K562 (cell line): Measurements from ENCODE around the gene LRRC14B. TPM values are rescaled to one million over a fixed set of nuclear protein-coding genes. Genes with fewer than 3 reads are reported as not detected.

ENCODE experiments used
- ATAC-seq: fragments of 200-7000 bp; cut with Tn5 transposase; 3 replicates; pipeline ENCODE4 v1.9.1; 2020; ENCODE audit warnings: moderate library complexity
- BruUV-seq: library from RNA; stranded (reverse); fragments of 400-500 nt; replicated peaks from 2 replicates; lab custom pipeline; 2021; lab: Mats Ljungman, UMichigan
- CTCF ChIA-PET: fragments of 300-600 bp; formaldehyde crosslinking; extraction: SDS; loops from one replicate; lab custom pipeline; 2021; ENCODE audit warnings: low intra/inter-chr PET ratio; lab: Yijun Ruan, JAX
- POLR2A ChIA-PET: fragments of 300-600, 350-650 bp; sonication (Branson Sonifier 250); formaldehyde crosslinking; extraction: SDS; loops from one replicate; lab custom pipeline; 2021; ENCODE audit warnings: antibody characterized with exemption, inconsistent platforms; lab: Yijun Ruan, JAX
- DNase-seq, 4 experiments: peaks; one replicate each; pipeline versions ENCODE4 v3.0.0 to v3.0.0-alpha.2; 2011 to 2018; ENCODE audit warnings: low spot score in 3 of 4, mixed read lengths in 3 of 4; ENCODE audit errors: extremely low read depth in 1 of 4
- FAIRE-seq: peaks from 2 replicates; lab custom pipeline; 2011; peaks lifted over from hg19 to GRCh38; lab: Jason Lieb, UNC
- H2AFZ ChIP-seq: 2 replicates; pipeline ENCODE4 v1.6.0; 2011; ENCODE audit warnings: low read depth, low read length, control low read depth, inconsistent platforms
- H3K27ac ChIP-seq: fragments of 200-600 bp; 3 replicates; pipeline ENCODE4 v1.8.0; 2011; ENCODE audit warnings: low read depth, mild to moderate bottlenecking, control low read depth, inconsistent platforms, low read length, moderate library complexity, mixed read lengths; ENCODE audit errors: extremely low read depth
- H3K27me3 ChIP-seq, 2 experiments: fragments of 300-600 bp in 1 of 2; 2 replicates in 1 of 2; 3 replicates in 1 of 2; pipeline versions ENCODE4 v1.6.0 to v1.8.0; 2011; ENCODE audit warnings: inconsistent platforms in 2 of 2, low read length in 2 of 2, mild to moderate bottlenecking in 1 of 2, mixed read lengths in 1 of 2, moderate library complexity in 1 of 2; ENCODE audit not compliant: control insufficient read depth in 2 of 2, insufficient read depth in 2 of 2
- H3K36me3 ChIP-seq: fragments of 300-600 bp; 3 replicates; pipeline ENCODE4 v1.8.0; 2011; ENCODE audit warnings: mild to moderate bottlenecking, low read length, inconsistent platforms; ENCODE audit not compliant: control insufficient read depth, insufficient read depth
- H3K4me1 ChIP-seq, 2 experiments: fragments of 200-600 bp in 1 of 2; replicated peaks in 1 of 2; 2 replicates in 1 of 2; 3 replicates in 1 of 2; pipeline versions ENCODE4 v1.5.1 to v1.8.0; 2011; ENCODE audit warnings: inconsistent platforms in 2 of 2, low read length in 2 of 2, mild to moderate bottlenecking in 1 of 2, mixed read lengths in 1 of 2, moderate library complexity in 1 of 2; ENCODE audit not compliant: control insufficient read depth in 2 of 2, insufficient read depth in 2 of 2
- H3K4me2 ChIP-seq: 2 replicates; pipeline ENCODE4 v1.6.1; 2011; ENCODE audit warnings: low read length, control low read depth, inconsistent platforms, mixed read lengths; ENCODE audit not compliant: insufficient read depth
- H3K4me3 ChIP-seq: fragments of 200-600 bp; sonication (generic), shearing (Covaris generic); 2 replicates; pipeline ENCODE4 v1.5.1; 2016; ENCODE audit warnings: control low read depth, inconsistent platforms
- H3K79me2 ChIP-seq: fragments of 200-600 bp; 3 replicates; pipeline ENCODE4 v1.8.0; 2011; ENCODE audit warnings: low read length, inconsistent platforms; ENCODE audit not compliant: control insufficient read depth, insufficient read depth
- H3K9ac ChIP-seq, 2 experiments: 2 replicates each; pipeline versions ENCODE4 v1.6.0 to v1.6.1; 2011; ENCODE audit warnings: low read depth in 2 of 2, low read length in 2 of 2, control low read depth in 1 of 2, inconsistent platforms in 1 of 2, mild to moderate bottlenecking in 1 of 2, mixed read lengths in 1 of 2; ENCODE audit not compliant: insufficient read depth in 1 of 2
- H3K9me1 ChIP-seq: one replicate; pipeline ENCODE4 v1.6.0; 2011; ENCODE audit warnings: inconsistent platforms, mild to moderate bottlenecking, low read length, moderate library complexity; ENCODE audit not compliant: control insufficient read depth, insufficient read depth
- H3K9me3 ChIP-seq: replicated peaks from 2 replicates; pipeline ENCODE4 v1.5.1; 2011; ENCODE audit warnings: low read depth, low read length, inconsistent platforms; ENCODE audit not compliant: control insufficient read depth, insufficient read depth
- H4K20me1 ChIP-seq: replicated peaks from 2 replicates; pipeline ENCODE4 v1.6.1; 2011; ENCODE audit warnings: low read length, inconsistent platforms, mixed read lengths; ENCODE audit not compliant: control insufficient read depth, insufficient read depth
- BACH1 ChIP-seq: fragments of 200-800 bp; sonication (Bioruptor generic); IDR thresholded peaks from 2 replicates; pipeline ENCODE4 v1.6.1; 2016; ENCODE audit warnings: missing genetic modification characterization, missing compliant biosample characterization
- ELF2 ChIP-seq: fragments of 250-450 bp; sonication (Bioruptor Pico); IDR thresholded peaks from 2 replicates; pipeline ENCODE4 v1.5.0; 2021; ENCODE audit warnings: mild to moderate bottlenecking
- EP400 ChIP-seq: fragments of 450-650 bp; IDR thresholded peaks from 2 replicates; pipeline ENCODE4 v1.6.1; 2017; ENCODE audit warnings: antibody characterized with exemption, mild to moderate bottlenecking, moderate library complexity
- NFE2L1 ChIP-seq: fragments of 450-650 bp; IDR thresholded peaks from 2 replicates; pipeline ENCODE4 v1.6.1; 2016; ENCODE audit warnings: missing genetic modification characterization, low read depth, mild to moderate bottlenecking, missing compliant biosample characterization, moderate library complexity, borderline replicate concordance
- TAL1 ChIP-seq: fragments of 450-650 bp; IDR thresholded peaks from 2 replicates; pipeline ENCODE4 v1.6.1; 2016; ENCODE audit warnings: mild to moderate bottlenecking
- ZNF124 ChIP-seq: sonication (generic); formaldehyde crosslinking; IDR thresholded peaks from 2 replicates; pipeline ENCODE4 v1.8.1; 2022; ENCODE audit warnings: missing genetic modification reagents
- ZNF79 ChIP-seq: fragments of 250-450 bp; sonication (Bioruptor Pico); IDR thresholded peaks from 2 replicates; pipeline ENCODE4 v1.4.0; 2020; ENCODE audit warnings: low read depth, mild to moderate bottlenecking, moderate library complexity
- WGBS: fragments of 100-300 bp; shearing (Covaris generic); methylation state at CpG from one replicate; pipeline ENCODE4 v1.1.6; 2016; ENCODE audit warnings: low coverage, mixed read lengths; ENCODE audit not compliant: insufficient coverage; ENCODE audit errors: missing lambda C conversion rate; 5-methylcytosine and 5-hydroxymethylcytosine counted together
- in situ Hi-C: fragments of 300-500 bp; cut with MboI; formaldehyde crosslinking; loops from 4 replicates; pipeline ENCODE4 v1.15.0; 2018; ENCODE audit warnings: inconsistent platforms, mixed read lengths
- intact Hi-C: fragments of 100-400 bp; cut with micrococcal nuclease; formaldehyde crosslinking; loops from 2 replicates; pipeline ENCODE4 v1.14.2; 2022
- polyA plus RNA-seq, 8 experiments: library from polyadenylated mRNA; depleted of rRNA in 4 of 8; stranded (reverse) in 5 of 8; unstranded in 3 of 8; fragments of >200 nt; fragmentation: Nextera tagmentation in 2 of 8; fragmentation: Illumina TruSeq in 1 of 8; extraction: Ambion mirVana in 2 of 8; extraction: Trizol in 1 of 8; gene quantifications; 2 replicates each; pipeline versions ENCODE4 v1.2.1 to v1.2.3, GENCODE V29; 2011 to 2014; ENCODE audit warnings: inconsistent platforms in 1 of 8, missing spikeins in 1 of 8
- total RNA-seq, 7 experiments: library from RNA; depleted of rRNA in 6 of 7; stranded (reverse); fragments of >200 nt in 6 of 7; fragmentation: Illumina TruSeq in 2 of 7; extraction: Trizol in 2 of 7; gene quantifications; 2 replicates each; pipeline versions ENCODE4 v1.2.1 to v1.2.3, GENCODE V29; 2011 to 2021; ENCODE audit warnings: low replicate concordance in 1 of 7
- TF ChIP-seq, protein P1 (sequence below): fragments of 250-450 bp; sonication (Bioruptor Pico); IDR thresholded peaks from 2 replicates; pipeline ENCODE4 v1.4.0; 2020
- TF ChIP-seq, protein P2 (sequence below), 2 experiments: fragments of 150-350 bp in 1 of 2; IDR thresholded peaks; 2 replicates each; pipeline ENCODE4 v1.6.1; 2012 to 2016; ENCODE audit warnings: low read depth in 2 of 2, low read length in 2 of 2, mild to moderate bottlenecking in 1 of 2, moderate library complexity in 1 of 2

The LRRC14B gene
- total and polyA plus RNA-seq, 9 of the 15 experiments (the other 6 are each of a cell fraction or from before 2014, with no cell fraction given): not detected

DNA sequence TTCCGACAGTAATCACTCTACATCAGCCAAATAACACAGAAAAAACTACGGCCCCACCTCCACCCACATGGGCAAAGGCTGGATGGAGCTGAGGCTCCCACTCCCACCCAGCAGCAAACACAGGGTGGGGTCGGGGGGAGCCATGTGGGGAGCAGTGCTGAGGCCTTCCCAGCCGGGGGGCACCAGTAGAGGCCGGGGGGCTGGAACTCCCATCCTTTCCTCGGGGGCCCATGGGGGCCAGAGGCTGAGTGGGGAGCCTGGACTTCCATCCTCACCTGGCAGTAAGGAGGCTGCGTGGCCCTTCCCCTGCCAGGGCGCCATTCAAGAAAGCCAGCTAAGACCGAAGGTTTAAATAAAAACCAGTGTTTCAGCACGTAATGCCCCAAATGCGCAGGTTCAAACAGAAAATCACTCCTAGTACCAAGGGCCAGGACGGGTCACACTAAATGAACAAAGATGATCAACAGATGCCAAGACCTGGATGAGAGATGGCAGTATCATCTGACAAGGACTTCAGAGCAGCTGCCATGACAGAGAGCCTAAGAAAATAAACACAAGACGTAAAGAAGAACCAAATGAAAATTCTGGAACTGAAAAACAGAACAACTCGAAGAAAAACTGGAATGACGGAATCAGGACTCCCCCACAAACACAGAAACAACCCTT, 17.3 kb downstream of the LRRC14B start:
- intact Hi-C loops (no loop called here), in situ Hi-C loops (no loop called here)
- Histone ChIP-seq H2AFZ (no peak overlapping the region), H3K9me3 (no peaks in the 10 kb centered on the region), H3K27ac (no peak overlapping the region), H3K4me3 (no peak overlapping the region), H3K4me1 (peaks cover 24% of the 10 kb centered on the region in 2 experiments), H3K36me3 (peaks cover 26% of the 10 kb centered on the region), H3K9me1 (no peaks in the 10 kb centered on the region), H3K27me3 (no peaks in the 10 kb centered on the region), H3K9ac (peak overlapping the region in 1 of 2 experiments; percentile 29; a peak in 1 of 4 replicates)
- ATAC-seq (no peak), FAIRE-seq (no peak), DNase-seq (no peak)
- 86% methylated on average over 13 of the region's 15 CpGs for WGBS
- ChIA-PET CTCF (no interaction called here), POLR2A (interaction anchor here (0.8 kb wide), 2 partner anchors 14 to 20 kb away, joined by 3 read pairs; no protein-coding TSS in a partner anchor)
- no TSS peak for BruUV-seq
- TF ChIP-seq, protein P1, sequence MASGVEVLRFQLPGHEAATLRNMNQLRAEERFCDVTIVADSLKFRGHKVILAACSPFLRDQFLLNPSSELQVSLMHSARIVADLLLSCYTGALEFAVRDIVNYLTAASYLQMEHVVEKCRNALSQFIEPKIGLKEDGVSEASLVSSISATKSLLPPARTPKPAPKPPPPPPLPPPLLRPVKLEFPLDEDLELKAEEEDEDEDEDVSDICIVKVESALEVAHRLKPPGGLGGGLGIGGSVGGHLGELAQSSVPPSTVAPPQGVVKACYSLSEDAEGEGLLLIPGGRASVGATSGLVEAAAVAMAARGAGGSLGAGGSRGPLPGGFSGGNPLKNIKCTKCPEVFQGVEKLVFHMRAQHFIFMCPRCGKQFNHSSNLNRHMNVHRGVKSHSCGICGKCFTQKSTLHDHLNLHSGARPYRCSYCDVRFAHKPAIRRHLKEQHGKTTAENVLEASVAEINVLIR: no peak
- TF ChIP-seq ZNF79: no peak
- TF ChIP-seq, protein P2, sequence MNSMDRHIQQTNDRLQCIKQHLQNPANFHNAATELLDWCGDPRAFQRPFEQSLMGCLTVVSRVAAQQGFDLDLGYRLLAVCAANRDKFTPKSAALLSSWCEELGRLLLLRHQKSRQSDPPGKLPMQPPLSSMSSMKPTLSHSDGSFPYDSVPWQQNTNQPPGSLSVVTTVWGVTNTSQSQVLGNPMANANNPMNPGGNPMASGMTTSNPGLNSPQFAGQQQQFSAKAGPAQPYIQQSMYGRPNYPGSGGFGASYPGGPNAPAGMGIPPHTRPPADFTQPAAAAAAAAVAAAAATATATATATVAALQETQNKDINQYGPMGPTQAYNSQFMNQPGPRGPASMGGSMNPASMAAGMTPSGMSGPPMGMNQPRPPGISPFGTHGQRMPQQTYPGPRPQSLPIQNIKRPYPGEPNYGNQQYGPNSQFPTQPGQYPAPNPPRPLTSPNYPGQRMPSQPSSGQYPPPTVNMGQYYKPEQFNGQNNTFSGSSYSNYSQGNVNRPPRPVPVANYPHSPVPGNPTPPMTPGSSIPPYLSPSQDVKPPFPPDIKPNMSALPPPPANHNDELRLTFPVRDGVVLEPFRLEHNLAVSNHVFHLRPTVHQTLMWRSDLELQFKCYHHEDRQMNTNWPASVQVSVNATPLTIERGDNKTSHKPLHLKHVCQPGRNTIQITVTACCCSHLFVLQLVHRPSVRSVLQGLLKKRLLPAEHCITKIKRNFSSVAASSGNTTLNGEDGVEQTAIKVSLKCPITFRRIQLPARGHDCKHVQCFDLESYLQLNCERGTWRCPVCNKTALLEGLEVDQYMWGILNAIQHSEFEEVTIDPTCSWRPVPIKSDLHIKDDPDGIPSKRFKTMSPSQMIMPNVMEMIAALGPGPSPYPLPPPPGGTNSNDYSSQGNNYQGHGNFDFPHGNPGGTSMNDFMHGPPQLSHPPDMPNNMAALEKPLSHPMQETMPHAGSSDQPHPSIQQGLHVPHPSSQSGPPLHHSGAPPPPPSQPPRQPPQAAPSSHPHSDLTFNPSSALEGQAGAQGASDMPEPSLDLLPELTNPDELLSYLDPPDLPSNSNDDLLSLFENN (IDR thresholded peaks at IDR 0.05; ENCODE audit: low read depth in 2 of 2, low read length in 2 of 2): no peak
- TF ChIP-seq NFE2L1 (tag): no peak
- no peak for TF ChIP-seq ELF2 (CRISPR knock-in tag)
- no peak for TF ChIP-seq EP400
- no peak for TF ChIP-seq BACH1 (tag)
- no peak for TF ChIP-seq ZNF124 (CRISPR knock-in tag)
- TF ChIP-seq TAL1: no peak
- TF ChIP-seq, all 486 proteins: peak for 0
- peaks cover 31% of the 10 kb centered on the region for H4K20me1 ChIP-seq
- peaks cover 38% of the 10 kb centered on the region for H3K79me2 ChIP-seq
- H3K4me2 ChIP-seq: no peak overlapping the region
